ENCODE results near the gene VAV2.
A peak's percentile ranks its signal among the peaks of the same experiment; 100 is the strongest.

VAV2 gene

GRCh38 chr9:133734590-133735414 is 257.3 kb downstream of the VAV2 start:
- DNase-seq = no peak

- no peak for DNase-seq
Observed at GRCh38 chr9:133733796-133734533, 258.2 kb downstream of the VAV2 start.

DNA sequence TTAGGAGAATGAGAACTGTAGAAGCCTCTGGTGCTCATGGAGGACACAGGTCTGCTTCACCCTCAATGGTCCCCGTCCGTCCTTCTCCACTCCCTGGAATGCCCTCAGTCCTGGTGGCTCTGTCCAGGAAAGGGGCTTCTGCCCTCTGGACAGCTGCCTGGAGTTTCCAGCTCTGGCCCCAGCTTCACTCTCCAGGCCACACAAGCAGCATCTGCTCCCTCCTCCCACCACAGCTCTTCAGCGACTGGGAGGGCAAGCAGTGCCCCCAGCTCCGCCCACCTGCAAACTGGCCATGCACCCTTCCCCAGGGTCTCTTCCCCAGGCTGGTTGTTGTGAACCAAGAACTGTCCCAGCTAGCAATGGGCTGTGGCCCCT is 258.7 kb downstream of the VAV2 start:
- no peak for DNase-seq

GRCh38 chr9:133732639-133733408 is 259.3 kb downstream of the VAV2 start:
- DNase-seq = no peak

GRCh38 chr9:133731876-133732638 is 260.1 kb downstream of the VAV2 start:
- no peak for DNase-seq

- no peak for DNase-seq
Observed at GRCh38 chr9:133730994-133731715, 261.0 kb downstream of the VAV2 start.

DNA sequence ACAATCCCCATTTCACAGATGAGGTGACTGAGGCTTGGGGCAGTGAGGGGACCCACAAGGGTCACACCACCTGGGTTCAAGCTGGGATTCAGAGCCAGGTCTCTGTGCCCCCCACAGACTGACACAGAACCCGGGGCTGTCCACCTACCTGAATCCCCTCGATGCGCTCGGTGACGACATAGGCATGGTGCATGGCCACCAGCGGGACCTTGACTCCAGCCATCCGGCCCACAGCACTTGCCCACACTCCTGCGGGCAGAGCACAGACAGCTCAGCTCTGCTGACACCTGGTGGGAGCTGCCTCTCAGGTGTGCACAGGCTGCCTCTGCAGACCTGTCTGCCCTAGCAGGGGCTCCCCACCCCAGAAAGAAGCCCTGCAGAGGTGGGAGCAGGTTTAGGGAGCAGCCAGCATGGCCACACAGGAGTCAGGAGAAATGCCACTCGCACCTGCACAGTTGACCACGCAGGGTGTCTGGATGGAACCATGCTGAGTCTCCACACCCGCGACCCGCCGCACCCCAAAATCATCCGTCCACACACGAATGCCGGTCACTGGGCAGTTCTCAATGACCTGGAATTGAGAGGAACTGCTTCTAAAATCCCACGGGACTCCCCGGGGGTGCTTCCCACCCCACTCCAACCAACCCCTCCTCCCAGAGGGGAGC is 262.4 kb downstream of the VAV2 start:
- no peak for DNase-seq

GRCh38 chr9:133728856-133729616 is 263.1 kb downstream of the VAV2 start:
- DNase-seq = no peak

DNA sequence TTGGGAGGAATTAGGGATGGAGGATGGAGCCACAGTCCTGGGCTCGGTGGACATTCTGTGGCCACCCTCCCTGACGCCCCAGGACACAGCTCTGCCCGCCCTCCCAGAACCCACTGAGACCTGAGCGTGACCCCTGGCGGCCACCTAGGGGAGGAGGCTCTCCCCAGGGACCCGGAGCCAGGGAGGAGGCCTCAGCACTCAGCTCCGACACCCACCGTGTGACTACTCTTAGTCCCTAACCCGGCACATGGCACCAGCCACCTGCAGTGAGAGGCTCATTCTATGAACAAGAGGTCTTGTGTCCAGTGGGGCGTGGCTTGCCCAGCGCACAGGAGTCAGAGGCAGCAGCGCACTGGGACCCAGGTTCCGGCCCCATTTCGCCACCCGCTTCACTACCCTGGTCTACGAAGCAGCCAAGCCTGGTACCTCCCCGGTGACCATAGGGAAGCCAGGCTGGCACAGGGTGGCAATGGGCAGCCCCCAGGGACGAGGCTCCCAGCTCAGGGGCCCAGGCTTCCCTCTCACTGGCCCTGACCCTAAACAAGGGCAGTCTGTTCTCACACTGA is 264.2 kb downstream of the VAV2 start:
- DNase-seq = no peak

GRCh38 chr9:133727277-133727875 is 264.7 kb downstream of the VAV2 start:
- no peak for DNase-seq

DNA sequence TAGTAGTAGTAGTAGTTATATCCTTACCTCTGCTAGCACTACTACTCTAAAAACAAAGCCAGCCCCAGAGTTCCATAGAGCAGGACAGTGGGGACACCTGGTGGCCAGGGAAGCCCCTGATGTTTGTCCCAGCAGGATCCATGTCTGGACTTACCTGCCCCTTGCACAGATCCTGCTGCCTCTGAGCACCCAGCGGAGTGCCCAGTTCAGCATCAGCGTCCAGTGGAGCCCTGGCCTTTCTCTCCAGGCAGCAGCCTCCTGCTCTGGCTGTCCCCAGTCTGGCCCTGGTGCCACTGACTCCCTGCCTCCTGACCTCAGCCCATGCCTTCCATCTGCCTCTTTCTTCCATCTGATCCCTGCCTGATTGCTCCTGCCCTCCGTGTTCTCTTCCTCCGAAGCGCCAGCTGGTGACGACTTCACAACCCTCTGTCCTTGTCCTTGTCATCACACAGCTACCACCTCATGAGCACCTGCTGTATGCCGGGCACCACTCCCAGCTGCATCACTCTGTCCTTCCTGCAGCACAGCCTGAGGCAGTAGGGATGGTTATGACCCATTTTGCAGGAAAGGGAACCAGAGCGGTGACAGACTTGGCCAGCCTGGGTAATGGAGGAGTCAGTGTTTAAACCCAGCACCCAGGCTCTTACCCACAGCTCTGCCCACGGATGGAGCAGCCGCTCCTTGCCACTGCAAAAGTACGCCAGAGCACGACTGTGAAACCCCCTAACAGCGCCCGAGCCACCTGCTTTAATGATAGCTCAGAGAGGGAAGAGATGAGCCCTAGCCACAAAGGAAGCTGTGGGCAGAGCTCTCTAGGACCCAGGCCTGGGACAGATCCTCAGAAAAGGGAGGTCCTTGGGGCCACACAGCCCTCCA is 265.5 kb downstream of the VAV2 start:
- DNase-seq = peak; percentile 32

- no peak for DNase-seq
Observed at GRCh38 chr9:133725886-133726285, 266.2 kb downstream of the VAV2 start.

- no peak for DNase-seq
Observed at GRCh38 chr9:133718563-133719315, 273.4 kb downstream of the VAV2 start.

- no peak for DNase-seq
Observed at GRCh38 chr9:133717113-133718031, 274.8 kb downstream of the VAV2 start.

- DNase-seq = no peak
Observed at GRCh38 chr9:133716564-133717112, 275.5 kb downstream of the VAV2 start.

GRCh38 chr9:133715866-133716563 is 276.1 kb downstream of the VAV2 start:
- DNase-seq = no peak
